PFSK-1 (cell line): ENCODE measurements around the gene EYA4.

Source experiments
- POLR2AphosphoS5 ChIP-seq: IDR thresholded peaks from 2 replicates; pipeline ENCODE4 v1.6.1; 2012; ENCODE audit warnings: low read depth, mild to moderate bottlenecking, control low read depth, low read length, moderate library complexity
- SIN3A ChIP-seq: IDR thresholded peaks from 2 replicates; pipeline ENCODE4 v1.6.1; 2012; ENCODE audit warnings: mild to moderate bottlenecking, low read length, moderate library complexity, borderline replicate concordance; ENCODE audit not compliant: insufficient read depth
- TAF1 ChIP-seq: IDR thresholded peaks from 2 replicates; pipeline ENCODE4 v1.6.1; 2012; ENCODE audit warnings: low read length, control low read depth, borderline replicate concordance; ENCODE audit not compliant: insufficient read depth
- TF ChIP-seq, protein P1 (sequence below), 2 experiments: IDR thresholded peaks; 2 replicates each; pipeline versions ENCODE4 v1.6.1 to v1.8.0; 2011 to 2012; ENCODE audit warnings: low read depth in 2 of 2, low read length in 2 of 2, control low read depth in 1 of 2, inconsistent platforms in 1 of 2, mild to moderate bottlenecking in 1 of 2, moderate library complexity in 1 of 2; ENCODE audit not compliant: insufficient read depth in 1 of 2

- TF ChIP-seq POLR2AphosphoS5, result no peak
- no peak for TF ChIP-seq TAF1
- TF ChIP-seq SIN3A, result no peak
- TF ChIP-seq, protein P1, sequence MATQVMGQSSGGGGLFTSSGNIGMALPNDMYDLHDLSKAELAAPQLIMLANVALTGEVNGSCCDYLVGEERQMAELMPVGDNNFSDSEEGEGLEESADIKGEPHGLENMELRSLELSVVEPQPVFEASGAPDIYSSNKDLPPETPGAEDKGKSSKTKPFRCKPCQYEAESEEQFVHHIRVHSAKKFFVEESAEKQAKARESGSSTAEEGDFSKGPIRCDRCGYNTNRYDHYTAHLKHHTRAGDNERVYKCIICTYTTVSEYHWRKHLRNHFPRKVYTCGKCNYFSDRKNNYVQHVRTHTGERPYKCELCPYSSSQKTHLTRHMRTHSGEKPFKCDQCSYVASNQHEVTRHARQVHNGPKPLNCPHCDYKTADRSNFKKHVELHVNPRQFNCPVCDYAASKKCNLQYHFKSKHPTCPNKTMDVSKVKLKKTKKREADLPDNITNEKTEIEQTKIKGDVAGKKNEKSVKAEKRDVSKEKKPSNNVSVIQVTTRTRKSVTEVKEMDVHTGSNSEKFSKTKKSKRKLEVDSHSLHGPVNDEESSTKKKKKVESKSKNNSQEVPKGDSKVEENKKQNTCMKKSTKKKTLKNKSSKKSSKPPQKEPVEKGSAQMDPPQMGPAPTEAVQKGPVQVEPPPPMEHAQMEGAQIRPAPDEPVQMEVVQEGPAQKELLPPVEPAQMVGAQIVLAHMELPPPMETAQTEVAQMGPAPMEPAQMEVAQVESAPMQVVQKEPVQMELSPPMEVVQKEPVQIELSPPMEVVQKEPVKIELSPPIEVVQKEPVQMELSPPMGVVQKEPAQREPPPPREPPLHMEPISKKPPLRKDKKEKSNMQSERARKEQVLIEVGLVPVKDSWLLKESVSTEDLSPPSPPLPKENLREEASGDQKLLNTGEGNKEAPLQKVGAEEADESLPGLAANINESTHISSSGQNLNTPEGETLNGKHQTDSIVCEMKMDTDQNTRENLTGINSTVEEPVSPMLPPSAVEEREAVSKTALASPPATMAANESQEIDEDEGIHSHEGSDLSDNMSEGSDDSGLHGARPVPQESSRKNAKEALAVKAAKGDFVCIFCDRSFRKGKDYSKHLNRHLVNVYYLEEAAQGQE (IDR thresholded peaks at IDR 0.05; ENCODE audit: insufficient read depth in 1 of 2, low read depth in 2 of 2, low read length in 2 of 2), result no peak
These were observed 128.7 kb downstream of the EYA4 start for GRCh38 chr6:133369773-133370272.
